ENCODE measurements around the gene CCBE1.

DNA sequence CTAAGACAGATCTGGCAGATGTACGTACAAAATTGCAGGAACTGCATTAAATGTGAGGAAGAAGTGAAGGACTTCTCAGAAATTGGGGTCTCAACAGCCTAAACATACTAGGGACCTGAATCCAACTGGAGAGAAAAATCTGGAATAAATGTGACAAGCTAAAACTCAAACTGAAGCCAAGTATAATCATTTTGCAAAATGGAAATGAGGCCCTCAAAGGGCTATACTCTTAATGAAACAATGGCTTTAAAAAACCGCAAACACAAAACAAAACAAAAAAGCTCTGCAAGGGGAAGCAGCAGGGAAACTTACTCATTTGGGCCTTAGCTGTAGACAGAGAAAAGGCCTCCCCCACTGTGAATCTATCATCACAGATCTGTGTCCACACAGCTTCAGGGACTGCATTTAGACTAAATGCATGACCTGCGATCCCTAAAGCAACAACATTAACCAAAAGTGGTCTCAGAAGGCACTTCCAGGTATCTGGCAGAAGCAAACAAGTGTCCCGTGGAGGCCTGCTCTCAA lies 63.2 kb downstream of the CCBE1 start:
- TF ChIP-seq, protein P1, sequence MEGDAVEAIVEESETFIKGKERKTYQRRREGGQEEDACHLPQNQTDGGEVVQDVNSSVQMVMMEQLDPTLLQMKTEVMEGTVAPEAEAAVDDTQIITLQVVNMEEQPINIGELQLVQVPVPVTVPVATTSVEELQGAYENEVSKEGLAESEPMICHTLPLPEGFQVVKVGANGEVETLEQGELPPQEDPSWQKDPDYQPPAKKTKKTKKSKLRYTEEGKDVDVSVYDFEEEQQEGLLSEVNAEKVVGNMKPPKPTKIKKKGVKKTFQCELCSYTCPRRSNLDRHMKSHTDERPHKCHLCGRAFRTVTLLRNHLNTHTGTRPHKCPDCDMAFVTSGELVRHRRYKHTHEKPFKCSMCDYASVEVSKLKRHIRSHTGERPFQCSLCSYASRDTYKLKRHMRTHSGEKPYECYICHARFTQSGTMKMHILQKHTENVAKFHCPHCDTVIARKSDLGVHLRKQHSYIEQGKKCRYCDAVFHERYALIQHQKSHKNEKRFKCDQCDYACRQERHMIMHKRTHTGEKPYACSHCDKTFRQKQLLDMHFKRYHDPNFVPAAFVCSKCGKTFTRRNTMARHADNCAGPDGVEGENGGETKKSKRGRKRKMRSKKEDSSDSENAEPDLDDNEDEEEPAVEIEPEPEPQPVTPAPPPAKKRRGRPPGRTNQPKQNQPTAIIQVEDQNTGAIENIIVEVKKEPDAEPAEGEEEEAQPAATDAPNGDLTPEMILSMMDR (IDR thresholded peaks at IDR 0.05 in 8 of 11, conservative IDR thresholded peaks at IDR 0.05 in 3 of 11): no peak
- TF ChIP-seq POLR2AphosphoS5 (IDR thresholded peaks at IDR 0.05): no peak
